ENCODE measurements around the gene FAM162A.
A peak's percentile ranks its signal among the peaks of the same experiment; 100 is the strongest.

The FAM162A gene

GRCh38 chr3:122366379-122366749, 17.6 kb upstream of the FAM162A start:
- TF ChIP-seq TAF1 (IDR thresholded peaks at IDR 0.05; ENCODE audit: borderline replicate concordance, insufficient read depth, low read length) = no peak
- no peak for TF ChIP-seq REST (IDR thresholded peaks at IDR 0.05; ENCODE audit: insufficient read depth in 1 of 2, low read depth in 2 of 2, low read length in 2 of 2)
- TF ChIP-seq FOXP2 (optimal IDR thresholded peaks at IDR 0.05; ENCODE audit: borderline replicate concordance, extremely low read depth, extremely low read length, insufficient read depth) = no peak
- no peak for TF ChIP-seq POLR2AphosphoS5 (IDR thresholded peaks at IDR 0.05; ENCODE audit: low read depth, low read length)
- no peak for TF ChIP-seq SIN3A (IDR thresholded peaks at IDR 0.05; ENCODE audit: borderline replicate concordance, insufficient read depth, low read length)

GRCh38 chr3:122374034-122374433, 9.9 kb upstream of the FAM162A start:
- TF ChIP-seq POLR2AphosphoS5 (IDR thresholded peaks at IDR 0.05; ENCODE audit: low read depth, low read length) (no peak), SIN3A (IDR thresholded peaks at IDR 0.05; ENCODE audit: borderline replicate concordance, insufficient read depth, low read length) (no peak), TAF1 (IDR thresholded peaks at IDR 0.05; ENCODE audit: borderline replicate concordance, insufficient read depth, low read length) (no peak), FOXP2 (optimal IDR thresholded peaks at IDR 0.05; ENCODE audit: borderline replicate concordance, extremely low read depth, extremely low read length, insufficient read depth) (no peak), REST (IDR thresholded peaks at IDR 0.05; ENCODE audit: insufficient read depth in 1 of 2, low read depth in 2 of 2, low read length in 2 of 2) (no peak)

GRCh38 chr3:122377975-122378374, 6.0 kb upstream of the FAM162A start:
- TF ChIP-seq REST (IDR thresholded peaks at IDR 0.05; ENCODE audit: insufficient read depth in 1 of 2, low read depth in 2 of 2, low read length in 2 of 2) = no peak
- TF ChIP-seq FOXP2 (optimal IDR thresholded peaks at IDR 0.05; ENCODE audit: borderline replicate concordance, extremely low read depth, extremely low read length, insufficient read depth) = no peak
- TF ChIP-seq SIN3A (IDR thresholded peaks at IDR 0.05; ENCODE audit: borderline replicate concordance, insufficient read depth, low read length) = no peak
- no peak for TF ChIP-seq TAF1 (IDR thresholded peaks at IDR 0.05; ENCODE audit: borderline replicate concordance, insufficient read depth, low read length)
- no peak for TF ChIP-seq POLR2AphosphoS5 (IDR thresholded peaks at IDR 0.05; ENCODE audit: low read depth, low read length)

- TF ChIP-seq FOXP2 (optimal IDR thresholded peaks at IDR 0.05; ENCODE audit: borderline replicate concordance, extremely low read depth, extremely low read length, insufficient read depth) = no peak
- no peak for TF ChIP-seq SIN3A (IDR thresholded peaks at IDR 0.05; ENCODE audit: borderline replicate concordance, insufficient read depth, low read length)
- peak; percentile 70 for TF ChIP-seq POLR2AphosphoS5 (IDR thresholded peaks at IDR 0.05; ENCODE audit: low read depth, low read length)
- no peak for TF ChIP-seq REST (IDR thresholded peaks at IDR 0.05; ENCODE audit: insufficient read depth in 1 of 2, low read depth in 2 of 2, low read length in 2 of 2)
- peak; percentile 94 for TF ChIP-seq TAF1 (IDR thresholded peaks at IDR 0.05; ENCODE audit: borderline replicate concordance, insufficient read depth, low read length)
Measured at GRCh38 chr3:122382888-122383666, 905 bp upstream of the FAM162A start, which contains the start of gene MIX23. Gene MIX23, minus strand, starts transcription at chr3:122383231. Its CDS starts 7 bp downstream, at chr3:122383224.
